GM12801 (cell line): Measurements from ENCODE around the gene AMOT.

ENCODE experiments used
- CTCF ChIP-seq: IDR thresholded peaks from one replicate; pipeline ENCODE4 v1.5.1; 2011; ENCODE audit warnings: control low read depth; ENCODE audit not compliant: insufficient read length; ENCODE audit errors: extremely low read depth

AMOT gene

GRCh38 chrX:112867570-112867969 lies 26.9 kb upstream of the AMOT start:
- TF ChIP-seq CTCF, result no peak

- TF ChIP-seq CTCF, result no peak
Measured at GRCh38 chrX:112866175-112866574, 25.5 kb upstream of the AMOT start.

GRCh38 chrX:112865464-112866025 lies 24.9 kb upstream of the AMOT start:
- TF ChIP-seq CTCF, result no peak

- no peak for TF ChIP-seq CTCF
Measured at GRCh38 chrX:112863850-112864249, 23.2 kb upstream of the AMOT start.

GRCh38 chrX:112857478-112857878 lies 16.8 kb upstream of the AMOT start:
- no peak for TF ChIP-seq CTCF

GRCh38 chrX:112852851-112853250 lies 12.2 kb upstream of the AMOT start:
- TF ChIP-seq CTCF, result no peak

GRCh38 chrX:112851806-112852205 lies 11.2 kb upstream of the AMOT start:
- no peak for TF ChIP-seq CTCF
